ENCODE results near the gene MACROD1. TPM values are rescaled to one million over a fixed set of nuclear protein-coding genes. Genes with fewer than 3 reads are reported as not detected.

MACROD1 gene
- total RNA-seq, 1 donor from 2014 or later: 20.6 TPM

DNA sequence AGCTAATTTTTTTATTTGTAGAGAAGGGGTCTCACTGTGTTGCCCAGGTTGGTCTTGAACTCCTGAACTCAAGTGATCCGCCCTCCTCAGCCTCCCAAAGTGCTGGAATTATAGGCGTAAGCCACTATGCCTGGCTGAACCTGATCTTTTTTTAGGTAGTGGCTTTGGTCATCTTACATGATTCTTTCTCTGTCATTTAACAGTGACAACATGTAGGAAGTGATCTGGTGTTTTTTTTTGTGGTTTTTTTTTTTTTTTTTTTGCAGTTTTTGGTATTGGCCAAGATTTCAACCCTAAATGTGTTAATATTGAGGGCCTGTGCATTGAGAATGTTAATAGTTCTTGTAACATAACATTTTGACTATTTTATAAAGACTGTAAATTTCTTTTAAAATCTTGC, 32.6 kb upstream of the MACROD1 start:
- Mint-ChIP-seq H3K36me3 (ENCODE audit: low read depth) (peaks cover 53% of the 10 kb centered on the region), H3K27me3 (ENCODE audit: low read depth) (no peaks in the 10 kb centered on the region), H3K9me3 (ENCODE audit: low read depth) (no peaks in the 10 kb centered on the region), H3K4me3 (ENCODE audit: unreplicated experiment) (no peak overlapping the region), H3K4me1 (ENCODE audit: low read depth) (peaks cover 3% of the 10 kb centered on the region), H3K27ac (ENCODE audit: unreplicated experiment) (no peak overlapping the region)
- TF ChIP-seq, protein P1, sequence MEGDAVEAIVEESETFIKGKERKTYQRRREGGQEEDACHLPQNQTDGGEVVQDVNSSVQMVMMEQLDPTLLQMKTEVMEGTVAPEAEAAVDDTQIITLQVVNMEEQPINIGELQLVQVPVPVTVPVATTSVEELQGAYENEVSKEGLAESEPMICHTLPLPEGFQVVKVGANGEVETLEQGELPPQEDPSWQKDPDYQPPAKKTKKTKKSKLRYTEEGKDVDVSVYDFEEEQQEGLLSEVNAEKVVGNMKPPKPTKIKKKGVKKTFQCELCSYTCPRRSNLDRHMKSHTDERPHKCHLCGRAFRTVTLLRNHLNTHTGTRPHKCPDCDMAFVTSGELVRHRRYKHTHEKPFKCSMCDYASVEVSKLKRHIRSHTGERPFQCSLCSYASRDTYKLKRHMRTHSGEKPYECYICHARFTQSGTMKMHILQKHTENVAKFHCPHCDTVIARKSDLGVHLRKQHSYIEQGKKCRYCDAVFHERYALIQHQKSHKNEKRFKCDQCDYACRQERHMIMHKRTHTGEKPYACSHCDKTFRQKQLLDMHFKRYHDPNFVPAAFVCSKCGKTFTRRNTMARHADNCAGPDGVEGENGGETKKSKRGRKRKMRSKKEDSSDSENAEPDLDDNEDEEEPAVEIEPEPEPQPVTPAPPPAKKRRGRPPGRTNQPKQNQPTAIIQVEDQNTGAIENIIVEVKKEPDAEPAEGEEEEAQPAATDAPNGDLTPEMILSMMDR (IDR thresholded peaks at IDR 0.05): no peak
- DNase-seq (ENCODE audit: low spot score): no peak

DNA sequence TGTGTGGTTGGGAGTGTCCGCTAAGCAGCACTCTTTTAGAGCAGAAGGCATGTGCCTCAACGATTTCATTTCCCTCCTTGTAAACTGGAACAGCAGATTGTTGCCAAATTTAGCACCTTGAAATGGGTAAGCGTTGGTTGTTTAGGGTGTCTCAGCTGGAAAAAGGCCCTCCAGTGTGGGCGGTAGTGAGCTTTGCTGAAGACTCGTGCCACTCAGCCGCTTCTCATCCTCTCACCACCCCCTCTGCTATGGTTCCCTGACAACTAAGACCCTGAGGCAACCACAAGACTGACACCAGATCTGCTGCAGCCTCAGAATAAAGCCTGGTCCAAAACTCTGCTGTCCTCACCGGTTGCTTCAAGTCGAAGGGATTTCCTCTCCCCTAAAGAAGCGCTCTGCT, 30.7 kb upstream of the MACROD1 start:
- no peaks in the 10 kb centered on the region for H3K27me3 Mint-ChIP-seq (ENCODE audit: low read depth)
- no peak overlapping the region for H3K4me3 Mint-ChIP-seq (ENCODE audit: unreplicated experiment)
- peaks cover 39% of the 10 kb centered on the region for H3K36me3 Mint-ChIP-seq (ENCODE audit: low read depth)
- no peaks in the 10 kb centered on the region for H3K9me3 Mint-ChIP-seq (ENCODE audit: low read depth)
- peaks cover 5% of the 10 kb centered on the region for H3K4me1 Mint-ChIP-seq (ENCODE audit: low read depth)
- TF ChIP-seq, protein P1 (IDR thresholded peaks at IDR 0.05): no peak
- no peak for DNase-seq (ENCODE audit: low spot score)
- H3K27ac Mint-ChIP-seq (ENCODE audit: unreplicated experiment): no peak overlapping the region

DNA sequence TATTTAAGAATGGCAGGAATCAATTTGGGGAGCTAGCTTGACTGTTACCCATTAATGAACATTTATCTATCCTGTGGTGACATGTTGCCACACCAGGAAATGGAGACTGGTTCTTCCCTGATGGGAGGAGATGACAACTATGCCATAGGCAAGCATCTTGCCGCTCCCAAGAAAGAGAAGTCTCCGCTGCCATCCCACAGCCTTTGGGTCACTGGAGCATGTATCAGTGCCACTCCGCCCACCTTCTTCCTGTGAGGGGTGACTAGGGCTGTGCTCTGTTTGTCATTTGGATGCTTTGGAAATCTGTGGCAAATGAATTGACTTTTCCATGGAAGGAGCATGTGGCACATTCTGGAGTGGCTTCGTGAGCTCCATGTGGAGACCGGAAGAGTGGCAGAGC, 26.5 kb upstream of the MACROD1 start:
- Mint-ChIP-seq H3K27ac (ENCODE audit: unreplicated experiment) (peak overlapping the region; percentile 32), H3K27me3 (ENCODE audit: low read depth) (no peaks in the 10 kb centered on the region), H3K4me3 (ENCODE audit: unreplicated experiment) (no peak overlapping the region), H3K4me1 (ENCODE audit: low read depth) (peaks cover 10% of the 10 kb centered on the region), H3K36me3 (ENCODE audit: low read depth) (peaks cover 26% of the 10 kb centered on the region), H3K9me3 (ENCODE audit: low read depth) (no peaks in the 10 kb centered on the region)
- TF ChIP-seq, protein P1 (IDR thresholded peaks at IDR 0.05): no peak
- DNase-seq (ENCODE audit: low spot score): no peak

DNA sequence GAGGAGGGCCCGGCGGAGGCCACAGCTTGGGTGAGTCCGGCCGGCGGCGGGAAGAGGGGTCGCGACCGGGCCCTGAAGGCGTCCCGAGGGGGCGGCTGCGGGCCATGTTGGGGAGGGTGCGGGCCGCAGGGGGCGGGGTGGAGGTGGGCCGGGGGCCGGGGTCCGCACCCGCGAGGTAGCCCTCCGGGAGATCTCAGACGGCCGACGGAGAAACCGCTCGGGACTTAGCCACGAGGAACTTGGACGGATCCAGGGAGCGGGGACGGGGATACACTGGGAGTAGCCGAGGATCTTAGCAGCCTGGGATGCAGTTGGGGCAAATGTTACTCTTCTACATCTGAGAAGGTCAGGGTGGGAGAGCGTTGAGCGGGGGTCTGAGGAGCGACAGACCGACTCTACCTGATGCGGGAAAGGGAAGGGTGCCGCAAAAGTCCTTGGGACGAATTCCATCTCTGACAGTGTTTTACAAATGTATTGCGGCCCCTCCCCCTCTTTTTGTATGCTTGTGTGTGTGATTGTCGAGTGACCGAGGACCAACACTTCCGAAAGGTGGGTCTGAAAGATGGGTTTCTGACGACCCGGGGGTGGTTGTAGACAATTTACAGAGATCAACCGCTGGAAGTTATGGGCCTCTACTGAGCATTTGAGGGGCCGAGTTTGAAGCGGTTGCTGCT, 20.7 kb upstream of the MACROD1 start:
- DNase-seq (ENCODE audit: low spot score): no peak
- no peaks in the 10 kb centered on the region for H3K36me3 Mint-ChIP-seq (ENCODE audit: low read depth)
- no peak overlapping the region for H3K27ac Mint-ChIP-seq (ENCODE audit: unreplicated experiment)
- TF ChIP-seq, protein P1 (IDR thresholded peaks at IDR 0.05): no peak
- peaks cover 37% of the 10 kb centered on the region for H3K4me1 Mint-ChIP-seq (ENCODE audit: low read depth)
- no peaks in the 10 kb centered on the region for H3K9me3 Mint-ChIP-seq (ENCODE audit: low read depth)
- H3K27me3 Mint-ChIP-seq (ENCODE audit: low read depth): no peaks in the 10 kb centered on the region
- no peak overlapping the region for H3K4me3 Mint-ChIP-seq (ENCODE audit: unreplicated experiment)

DNA sequence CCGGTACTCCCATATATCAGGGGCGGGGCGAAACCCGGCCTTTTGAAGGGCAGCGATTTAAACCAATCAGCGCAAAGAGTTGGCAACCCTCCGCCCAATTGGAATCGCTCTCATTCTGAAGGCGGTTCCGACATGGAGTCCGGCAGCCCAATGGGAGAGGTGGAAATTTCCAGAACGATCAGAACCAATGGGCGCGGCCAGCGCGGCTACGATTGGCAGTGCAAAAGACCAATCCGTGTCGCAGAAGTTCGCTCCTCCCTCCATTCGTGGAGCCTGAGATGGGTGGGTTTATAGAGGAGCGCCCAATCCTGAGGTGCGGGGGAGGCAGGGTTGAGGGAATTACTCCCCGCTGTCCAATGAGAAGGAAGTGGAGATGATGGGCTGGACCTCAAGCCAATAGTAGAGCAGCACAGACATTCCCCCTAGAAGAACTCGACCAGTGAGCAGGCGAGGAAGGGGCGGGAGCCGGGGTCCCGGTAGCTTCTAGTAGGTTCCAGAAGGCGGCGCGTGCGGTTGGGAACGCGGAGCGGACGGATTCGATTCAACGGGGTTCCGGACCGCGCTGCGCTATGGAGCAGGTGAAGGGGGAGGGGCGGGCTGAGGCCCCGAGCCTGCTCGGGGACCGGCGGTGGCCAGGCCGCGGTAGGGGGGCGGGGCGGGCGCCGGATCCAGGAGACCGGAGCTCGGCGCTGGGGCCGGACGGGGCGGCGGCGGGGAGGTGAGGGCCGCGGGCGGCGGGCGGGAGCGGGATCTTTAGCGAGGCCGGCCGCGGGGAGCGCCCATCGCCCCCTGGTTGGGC, 20.0 kb upstream of the MACROD1 start, which contains the start of gene STIP1:
Gene STIP1, plus strand, starts transcription at position 479 of the 799 bp plus-strand sequence. Its CDS starts 91 bp downstream, at position 570.
- Mint-ChIP-seq H3K27me3 (ENCODE audit: low read depth) (no peaks in the 10 kb centered on the region), H3K27ac (ENCODE audit: unreplicated experiment) (peak within 1 kb of the TSS; percentile 99), H3K9me3 (ENCODE audit: low read depth) (no peaks in the 10 kb centered on the region), H3K4me3 (ENCODE audit: unreplicated experiment) (peak within 1 kb of the TSS; percentile 97), H3K4me1 (ENCODE audit: low read depth) (peaks cover 45% of the 10 kb centered on the region), H3K36me3 (ENCODE audit: low read depth) (no peaks in the 10 kb centered on the region)
- DNase-seq (ENCODE audit: low spot score): peak; percentile 99
- TF ChIP-seq, protein P1 (IDR thresholded peaks at IDR 0.05): peak; percentile 39

Measured in chondrocyte (in vitro differentiated cells).